ENCODE data around the gene RAB6B.

- TF ChIP-seq, protein P1, sequence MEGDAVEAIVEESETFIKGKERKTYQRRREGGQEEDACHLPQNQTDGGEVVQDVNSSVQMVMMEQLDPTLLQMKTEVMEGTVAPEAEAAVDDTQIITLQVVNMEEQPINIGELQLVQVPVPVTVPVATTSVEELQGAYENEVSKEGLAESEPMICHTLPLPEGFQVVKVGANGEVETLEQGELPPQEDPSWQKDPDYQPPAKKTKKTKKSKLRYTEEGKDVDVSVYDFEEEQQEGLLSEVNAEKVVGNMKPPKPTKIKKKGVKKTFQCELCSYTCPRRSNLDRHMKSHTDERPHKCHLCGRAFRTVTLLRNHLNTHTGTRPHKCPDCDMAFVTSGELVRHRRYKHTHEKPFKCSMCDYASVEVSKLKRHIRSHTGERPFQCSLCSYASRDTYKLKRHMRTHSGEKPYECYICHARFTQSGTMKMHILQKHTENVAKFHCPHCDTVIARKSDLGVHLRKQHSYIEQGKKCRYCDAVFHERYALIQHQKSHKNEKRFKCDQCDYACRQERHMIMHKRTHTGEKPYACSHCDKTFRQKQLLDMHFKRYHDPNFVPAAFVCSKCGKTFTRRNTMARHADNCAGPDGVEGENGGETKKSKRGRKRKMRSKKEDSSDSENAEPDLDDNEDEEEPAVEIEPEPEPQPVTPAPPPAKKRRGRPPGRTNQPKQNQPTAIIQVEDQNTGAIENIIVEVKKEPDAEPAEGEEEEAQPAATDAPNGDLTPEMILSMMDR (IDR thresholded peaks at IDR 0.05; ENCODE audit: insufficient read depth, low read length): no peak
- TF ChIP-seq POLR2AphosphoS5 (IDR thresholded peaks at IDR 0.05; ENCODE audit: low read depth) (no peak), GABPA (IDR thresholded peaks at IDR 0.05; ENCODE audit: low read depth) (no peak), REST (IDR thresholded peaks at IDR 0.05; ENCODE audit: insufficient replicate concordance, low read depth) (no peak)
These were observed 82.8 kb downstream of the RAB6B start for GRCh38 chr3:133812872-133813271.

Measured in HL-60 (cell line).